K562 (cell line): ENCODE data around the gene CFAP53. TPM values are rescaled to one million over a fixed set of nuclear protein-coding genes. Genes with fewer than 3 reads are reported as not detected.

Experiments used
- DPF2 ChIP-seq: fragments of 450-650 bp; IDR thresholded peaks from 2 replicates; pipeline ENCODE4 v1.6.1; 2016
- POLR2A ChIP-seq: fragments of 450-650 bp; conservative IDR thresholded peaks from 2 replicates; pipeline ENCODE4 v1.6.1; 2016
- PTTG1 ChIP-seq: fragments of 450-650 bp; IDR thresholded peaks from 2 replicates; pipeline ENCODE4 v1.6.1; 2016; ENCODE audit warnings: low read depth, mild to moderate bottlenecking, missing genetic modification characterization, missing compliant biosample characterization
- RFX1 ChIP-seq: fragments of 450-650 bp; IDR thresholded peaks from 2 replicates; pipeline ENCODE4 v1.6.1; 2016; ENCODE audit warnings: mild to moderate bottlenecking, moderate library complexity
- THRB ChIP-seq: fragments of 450-650 bp; formaldehyde crosslinking; conservative IDR thresholded peaks from 2 replicates; pipeline ENCODE4 v1.4.0; 2022; ENCODE audit warnings: mild to moderate bottlenecking, missing genetic modification characterization
- ZNF232 ChIP-seq: sonication (generic); formaldehyde crosslinking; IDR thresholded peaks from 2 replicates; pipeline ENCODE4 v1.8.0; 2022; ENCODE audit warnings: mild to moderate bottlenecking, missing genetic modification reagents
- ZNF717 ChIP-seq: fragments of 250-450 bp; sonication (Bioruptor Pico); IDR thresholded peaks from 2 replicates; pipeline ENCODE4 v1.5.0; 2021
- polyA plus RNA-seq, 8 experiments: library from polyadenylated mRNA; depleted of rRNA in 4 of 8; stranded (reverse) in 5 of 8; unstranded in 3 of 8; fragments of >200 nt; fragmentation: Nextera tagmentation in 2 of 8; fragmentation: Illumina TruSeq in 1 of 8; extraction: Ambion mirVana in 2 of 8; extraction: Trizol in 1 of 8; gene quantifications; 2 replicates each; pipeline versions ENCODE4 v1.2.1 to v1.2.3, GENCODE V29; 2011 to 2014; ENCODE audit warnings: inconsistent platforms in 1 of 8, missing spikeins in 1 of 8
- total RNA-seq, 7 experiments: library from RNA; depleted of rRNA in 6 of 7; stranded (reverse); fragments of >200 nt in 6 of 7; fragmentation: Illumina TruSeq in 2 of 7; extraction: Trizol in 2 of 7; gene quantifications; 2 replicates each; pipeline versions ENCODE4 v1.2.1 to v1.2.3, GENCODE V29; 2011 to 2021; ENCODE audit warnings: low replicate concordance in 1 of 7
- TF ChIP-seq, protein P1 (sequence below): fragments of 450-650 bp; IDR thresholded peaks from 2 replicates; pipeline ENCODE4 v1.6.1; 2017; ENCODE audit warnings: antibody characterized with exemption, mild to moderate bottlenecking

The CFAP53 gene
- total and polyA plus RNA-seq, 9 of the 15 experiments (the other 6 are each of a cell fraction or from before 2014, with no cell fraction given), result 0.21 to 1.9 (median 1.2) TPM

DNA sequence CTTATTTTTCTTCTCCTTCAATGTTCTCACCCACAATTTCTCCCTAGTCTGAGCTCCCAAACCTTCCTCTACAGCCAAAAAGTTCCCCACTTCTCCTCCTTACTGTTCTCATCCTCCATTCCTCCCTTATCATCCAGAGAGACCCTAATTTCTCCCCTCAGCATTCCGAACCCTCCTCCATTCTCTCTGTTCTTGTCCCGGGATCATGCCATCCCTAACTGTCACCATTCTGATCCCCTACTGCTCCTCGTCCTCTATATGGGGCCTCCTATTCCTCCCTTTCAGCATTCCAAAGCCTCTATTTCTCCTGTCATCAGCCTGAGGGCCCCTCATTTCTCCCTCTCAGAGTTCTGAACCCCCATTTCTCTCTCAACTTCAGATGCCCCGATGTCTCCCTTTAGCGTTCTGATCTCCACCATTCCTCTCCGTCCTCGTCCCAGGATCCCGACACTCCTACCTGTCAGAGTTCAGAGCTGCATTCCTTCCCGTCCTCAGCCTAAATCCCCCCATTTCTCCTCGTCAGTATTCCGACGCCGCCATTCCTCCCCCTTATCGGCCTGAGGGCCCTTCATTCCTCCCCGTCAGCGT lies 14.5 kb upstream of the CFAP53 start (continued):
- peak; percentile 60; the same call in 1 of the 2 replicates for TF ChIP-seq ZNF232 (CRISPR knock-in tag)
- TF ChIP-seq POLR2A, result no peak
- 0 out of 2 replicates have a peak, but pooled peaks have one; percentile 26 for TF ChIP-seq DPF2
- TF ChIP-seq, protein P1, sequence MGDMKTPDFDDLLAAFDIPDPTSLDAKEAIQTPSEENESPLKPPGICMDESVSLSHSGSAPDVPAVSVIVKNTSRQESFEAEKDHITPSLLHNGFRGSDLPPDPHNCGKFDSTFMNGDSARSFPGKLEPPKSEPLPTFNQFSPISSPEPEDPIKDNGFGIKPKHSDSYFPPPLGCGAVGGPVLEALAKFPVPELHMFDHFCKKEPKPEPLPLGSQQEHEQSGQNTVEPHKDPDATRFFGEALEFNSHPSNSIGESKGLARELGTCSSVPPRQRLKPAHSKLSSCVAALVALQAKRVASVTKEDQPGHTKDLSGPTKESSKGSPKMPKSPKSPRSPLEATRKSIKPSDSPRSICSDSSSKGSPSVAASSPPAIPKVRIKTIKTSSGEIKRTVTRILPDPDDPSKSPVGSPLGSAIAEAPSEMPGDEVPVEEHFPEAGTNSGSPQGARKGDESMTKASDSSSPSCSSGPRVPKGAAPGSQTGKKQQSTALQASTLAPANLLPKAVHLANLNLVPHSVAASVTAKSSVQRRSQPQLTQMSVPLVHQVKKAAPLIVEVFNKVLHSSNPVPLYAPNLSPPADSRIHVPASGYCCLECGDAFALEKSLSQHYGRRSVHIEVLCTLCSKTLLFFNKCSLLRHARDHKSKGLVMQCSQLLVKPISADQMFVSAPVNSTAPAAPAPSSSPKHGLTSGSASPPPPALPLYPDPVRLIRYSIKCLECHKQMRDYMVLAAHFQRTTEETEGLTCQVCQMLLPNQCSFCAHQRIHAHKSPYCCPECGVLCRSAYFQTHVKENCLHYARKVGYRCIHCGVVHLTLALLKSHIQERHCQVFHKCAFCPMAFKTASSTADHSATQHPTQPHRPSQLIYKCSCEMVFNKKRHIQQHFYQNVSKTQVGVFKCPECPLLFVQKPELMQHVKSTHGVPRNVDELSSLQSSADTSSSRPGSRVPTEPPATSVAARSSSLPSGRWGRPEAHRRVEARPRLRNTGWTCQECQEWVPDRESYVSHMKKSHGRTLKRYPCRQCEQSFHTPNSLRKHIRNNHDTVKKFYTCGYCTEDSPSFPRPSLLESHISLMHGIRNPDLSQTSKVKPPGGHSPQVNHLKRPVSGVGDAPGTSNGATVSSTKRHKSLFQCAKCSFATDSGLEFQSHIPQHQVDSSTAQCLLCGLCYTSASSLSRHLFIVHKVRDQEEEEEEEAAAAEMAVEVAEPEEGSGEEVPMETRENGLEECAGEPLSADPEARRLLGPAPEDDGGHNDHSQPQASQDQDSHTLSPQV, result no peak
- TF ChIP-seq PTTG1 (tag), result no peak
- no peak for TF ChIP-seq ZNF717
- TF ChIP-seq RFX1, result no peak
- TF ChIP-seq THRB (CRISPR knock-in tag), result 0 out of 2 replicates have a peak, but pooled peaks have one; percentile 5
- TF ChIP-seq, all 486 proteins: peak for 4
